VCaP (cell line): ENCODE data around the gene IL17A.

Experiments
- H3K27ac ChIP-seq: fragments of 450-650 bp; 2 replicates; pipeline ENCODE4 v1.5.1; 2017
- CTCF ChIP-seq: fragments of 450-650 bp; conservative IDR thresholded peaks from 2 replicates; pipeline ENCODE4 v1.5.1; 2017; ENCODE audit warnings: mild to moderate bottlenecking, moderate library complexity

The IL17A gene

GRCh38 chr6:52155791-52156576 is 30.2 kb upstream of the IL17A start:
- no peak overlapping the region for H3K27ac ChIP-seq
- no peak for TF ChIP-seq CTCF

- no peak overlapping the region for H3K27ac ChIP-seq
- TF ChIP-seq CTCF: no peak
Measured at GRCh38 chr6:52157301-52157941, 28.8 kb upstream of the IL17A start.

GRCh38 chr6:52160472-52161104 is 25.6 kb upstream of the IL17A start:
- no peak overlapping the region for H3K27ac ChIP-seq
- no peak for TF ChIP-seq CTCF

- no peak for TF ChIP-seq CTCF
- H3K27ac ChIP-seq: no peak overlapping the region
Measured at GRCh38 chr6:52161689-52162438, 24.3 kb upstream of the IL17A start.

GRCh38 chr6:52162940-52163908 is 23.0 kb upstream of the IL17A start:
- peak; percentile 88 for TF ChIP-seq CTCF
- H3K27ac ChIP-seq: no peak overlapping the region

GRCh38 chr6:52164319-52165094 is 21.7 kb upstream of the IL17A start:
- no peak overlapping the region for H3K27ac ChIP-seq

More at GRCh38 chr6:52164319-52165094, 21.7 kb upstream of the IL17A start:
- TF ChIP-seq CTCF: no peak
